Astrocyte of the cerebellum (primary cell): ENCODE results near the gene PDGFC.
A peak's percentile ranks its signal among the peaks of the same experiment; 100 is the strongest.

Experiments used
- DNase-seq: peaks from one replicate; pipeline ENCODE4 v3.0.0-alpha.2; 2011; ENCODE audit warnings: low read depth
- H3K4me3 ChIP-seq: 2 replicates; pipeline ENCODE4 v1.5.1; 2011; ENCODE audit warnings: mild to moderate bottlenecking, low read depth, low read length, moderate library complexity
- CTCF ChIP-seq: IDR thresholded peaks from 2 replicates; pipeline ENCODE4 v1.5.1; 2012; ENCODE audit warnings: low read length, low read depth, moderate library complexity, mild to moderate bottlenecking; ENCODE audit errors: missing control alignments
- in situ Hi-C: cut with HindIII; loops from 2 replicates; pipeline ENCODE4 v1.10.0; 2017; ENCODE audit warnings: low sequenced_read_pairs

PDGFC gene

GRCh38 chr4:156889616-156890594, 81.7 kb downstream of the PDGFC start:
- no peak overlapping the region for H3K4me3 ChIP-seq
- DNase-seq, result peak; percentile 24
- in situ Hi-C loops, result no loop called here
- TF ChIP-seq CTCF, result no peak

GRCh38 chr4:156888762-156889161, 82.8 kb downstream of the PDGFC start:
- no peak for TF ChIP-seq CTCF
- H3K4me3 ChIP-seq, result no peak overlapping the region
- in situ Hi-C loops, result no loop called here
- DNase-seq, result peak; percentile 13

- no peak for TF ChIP-seq CTCF
- H3K4me3 ChIP-seq, result no peak overlapping the region
- no peak for DNase-seq
- in situ Hi-C loops, result no loop called here
Observed at GRCh38 chr4:156886481-156886880, 85.1 kb downstream of the PDGFC start.

- no peak for TF ChIP-seq CTCF
- no peak for DNase-seq
- no peak overlapping the region for H3K4me3 ChIP-seq
- in situ Hi-C loops, result no loop called here
Observed at GRCh38 chr4:156885374-156885773, 86.2 kb downstream of the PDGFC start.

- no peak for DNase-seq
- H3K4me3 ChIP-seq, result no peak overlapping the region
- no peak for TF ChIP-seq CTCF
- in situ Hi-C loops, result no loop called here
Observed at GRCh38 chr4:156884183-156884582, 87.4 kb downstream of the PDGFC start.

GRCh38 chr4:156875704-156876103, 95.9 kb downstream of the PDGFC start:
- no peak for DNase-seq
- in situ Hi-C loops, result no loop called here
- no peak for TF ChIP-seq CTCF

More at GRCh38 chr4:156875704-156876103, 95.9 kb downstream of the PDGFC start:
- H3K4me3 ChIP-seq, result no peak overlapping the region
